ENCODE measurements around the gene TMSB4X.
"Not testable (repeated sequence)": the region's sequence is repeated elsewhere in the genome, so short reads cannot be mapped to it uniquely, and the experiment has no call there.

TMSB4X gene

DNA sequence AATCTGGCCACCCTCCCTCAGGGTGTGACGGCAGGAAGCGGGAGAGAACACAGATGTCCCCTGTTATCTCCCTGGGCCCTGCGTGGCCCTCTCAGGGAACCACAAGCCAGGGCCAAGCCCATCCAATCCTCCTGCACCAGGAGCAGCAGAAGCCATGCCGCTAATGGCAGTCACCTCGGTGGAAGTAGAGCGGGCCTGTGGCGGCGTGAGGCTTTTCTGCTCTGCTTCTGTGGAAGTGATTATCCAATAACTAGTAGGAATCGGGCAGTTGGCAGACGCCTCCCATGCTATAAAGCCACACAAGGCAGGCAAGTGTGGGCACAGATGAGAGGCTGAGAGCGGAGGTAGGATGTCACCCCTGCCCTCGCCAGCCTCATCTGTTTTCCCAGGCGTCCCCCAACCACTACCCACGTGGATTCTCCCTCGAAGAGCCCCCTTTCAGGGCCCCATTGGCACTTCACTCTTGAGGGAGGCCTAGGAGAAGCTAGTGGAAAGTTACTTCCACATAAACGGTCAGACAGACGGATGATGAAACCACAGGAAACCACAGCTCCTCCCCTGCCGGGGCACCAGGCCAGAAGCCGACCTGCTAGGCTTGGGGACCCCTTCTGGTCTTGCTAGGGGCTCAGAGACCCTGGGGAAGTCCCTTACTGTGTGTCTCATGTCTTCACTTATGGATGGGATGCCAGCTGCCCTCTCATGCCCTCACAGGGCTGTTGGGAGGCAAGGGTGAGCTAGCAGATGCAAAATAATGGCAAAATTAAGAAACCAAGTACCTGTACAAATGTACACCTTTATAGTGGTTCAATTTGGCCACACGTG lies 18.8 kb upstream of the TMSB4X start:
- peak; percentile 13 for DNase-seq (ENCODE audit: low spot score)

DNA sequence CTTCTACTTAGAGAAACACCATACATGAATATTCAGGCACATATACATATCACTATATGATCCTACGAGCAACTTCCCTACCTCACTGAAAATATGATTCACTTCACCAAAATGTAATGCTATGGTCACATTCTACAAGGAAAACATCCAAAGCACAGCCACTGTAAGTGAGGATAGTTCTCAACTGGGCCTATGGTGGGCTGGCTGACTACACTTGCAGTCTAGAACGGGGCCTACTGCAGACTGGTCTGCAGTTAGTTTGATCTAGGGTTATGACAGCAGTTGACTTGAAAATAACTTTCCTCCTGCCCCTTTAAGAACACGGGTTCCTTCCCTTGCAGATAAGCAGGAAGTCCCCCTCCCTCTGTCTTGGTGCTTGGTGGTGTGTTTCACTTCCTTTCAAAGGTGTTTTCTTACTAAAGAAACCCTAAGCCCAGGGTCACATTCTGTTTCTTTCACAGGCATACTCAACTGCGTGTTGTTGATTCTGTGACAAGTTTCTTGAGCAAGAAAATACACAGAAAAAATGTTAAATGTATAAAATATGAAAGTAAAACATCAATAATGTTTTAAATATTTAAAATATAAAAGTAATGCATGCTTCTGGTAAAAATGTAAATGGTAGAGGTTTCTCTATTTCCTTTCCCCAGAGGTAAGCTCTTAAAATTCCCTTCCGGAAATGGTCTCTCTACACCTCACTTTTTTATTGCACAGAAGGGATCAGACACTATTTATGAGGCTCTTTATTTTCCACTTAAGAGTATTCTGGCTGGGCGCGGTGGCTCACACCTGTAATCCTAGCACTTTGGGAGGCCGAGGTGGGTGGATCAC lies 18.0 kb upstream of the TMSB4X start:
- DNase-seq (ENCODE audit: low spot score) = peak; percentile 12

DNA sequence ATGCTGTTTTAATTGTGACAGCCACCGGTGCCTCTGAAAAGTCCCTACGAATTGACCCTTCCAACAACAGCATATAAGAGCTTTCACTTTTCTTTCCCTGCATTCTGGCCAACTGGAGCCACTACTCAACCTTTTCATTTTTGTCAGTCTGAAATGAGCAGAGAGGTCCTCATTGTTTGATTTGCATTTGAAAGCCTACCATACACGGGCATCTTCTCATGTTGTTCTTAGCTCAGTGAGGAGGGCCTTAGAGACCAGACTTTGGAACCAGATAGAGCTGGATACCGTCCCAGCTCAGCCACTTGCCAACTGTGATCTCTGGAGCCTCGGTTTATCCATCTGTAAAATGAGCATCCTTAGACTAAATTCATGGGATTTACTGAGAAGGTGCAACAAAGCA lies 16.9 kb upstream of the TMSB4X start:
- DNase-seq (ENCODE audit: low spot score) = no peak

DNA sequence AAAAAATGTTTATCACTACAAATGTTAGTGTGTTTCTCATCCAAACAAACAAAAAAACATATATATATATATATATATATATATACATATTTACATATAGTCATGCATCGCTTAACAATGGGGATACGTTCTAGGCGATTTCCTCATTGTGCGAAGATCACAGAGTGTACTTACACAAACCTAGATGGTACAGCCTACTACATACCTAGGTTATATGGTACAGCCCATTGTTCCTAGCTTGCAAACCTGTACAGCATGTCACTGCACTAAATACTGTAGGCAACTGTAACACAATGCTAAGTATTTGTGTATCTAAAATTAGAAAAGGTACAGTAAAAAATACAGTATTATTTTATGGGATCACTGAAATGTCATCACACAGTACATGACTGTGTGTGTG lies 16.4 kb upstream of the TMSB4X start:
- DNase-seq (ENCODE audit: low spot score) = no peak

- DNase-seq (ENCODE audit: low spot score) = no peak
Observed at GRCh38 chrX:12961196-12961718, 13.7 kb upstream of the TMSB4X start.

DNA sequence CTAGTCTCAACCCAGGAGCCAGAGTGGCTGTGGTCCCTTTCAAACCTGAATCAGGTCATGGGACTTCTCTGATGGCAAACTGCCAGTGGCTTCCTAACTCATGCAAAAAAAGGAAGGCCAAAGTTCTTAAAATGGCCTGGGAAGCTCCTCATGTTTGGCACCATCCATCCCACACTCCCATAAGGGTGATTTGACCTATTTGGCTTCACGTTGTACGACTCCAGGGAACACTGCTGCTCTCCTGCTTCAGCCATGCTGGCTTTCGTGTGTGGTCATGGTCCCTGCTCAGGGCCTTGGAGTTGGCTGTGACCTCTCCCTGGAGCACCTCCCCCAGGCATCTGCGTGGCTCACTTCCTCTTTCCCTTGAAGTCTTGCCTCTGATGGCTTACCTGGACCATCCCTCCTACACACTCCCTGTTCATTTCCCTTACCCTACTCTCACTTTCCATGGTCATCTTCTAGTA lies 12.8 kb upstream of the TMSB4X start:
- DNase-seq (ENCODE audit: low spot score) = no peak

DNA sequence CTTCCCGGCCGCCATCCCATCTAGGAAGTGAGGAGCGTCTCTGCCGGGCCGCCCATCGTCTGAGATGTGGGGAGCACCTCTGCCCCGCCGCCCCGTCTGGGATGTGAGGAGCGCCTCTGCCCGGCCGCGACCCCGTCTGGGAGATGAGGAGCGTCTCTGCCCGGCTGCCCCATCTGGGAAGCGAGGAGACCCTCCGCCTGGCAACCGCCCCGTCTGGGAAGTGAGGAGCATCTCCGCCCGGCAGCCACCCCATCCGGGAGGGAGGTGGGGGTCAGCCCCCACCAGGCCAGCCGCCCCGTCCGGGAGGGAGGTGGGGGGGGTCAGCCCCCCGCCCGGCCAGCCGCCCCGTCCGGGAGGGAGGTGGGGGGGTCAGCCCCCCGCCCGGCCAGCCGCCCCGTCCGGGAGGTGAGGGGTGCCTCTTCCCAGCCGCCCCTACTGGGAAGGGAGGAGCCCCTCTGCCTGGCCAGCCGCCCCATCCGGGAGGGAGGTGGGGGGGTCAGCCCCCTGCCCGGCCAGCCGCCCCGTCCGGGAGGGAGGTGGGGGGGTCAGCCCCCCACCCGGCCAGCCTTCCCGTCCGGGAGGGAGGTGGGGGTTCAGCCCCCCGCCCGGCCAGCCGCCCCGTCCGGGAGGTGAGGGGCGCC lies 11.6 kb upstream of the TMSB4X start:
- not testable (repeated sequence) for DNase-seq (ENCODE audit: low spot score)

DNA sequence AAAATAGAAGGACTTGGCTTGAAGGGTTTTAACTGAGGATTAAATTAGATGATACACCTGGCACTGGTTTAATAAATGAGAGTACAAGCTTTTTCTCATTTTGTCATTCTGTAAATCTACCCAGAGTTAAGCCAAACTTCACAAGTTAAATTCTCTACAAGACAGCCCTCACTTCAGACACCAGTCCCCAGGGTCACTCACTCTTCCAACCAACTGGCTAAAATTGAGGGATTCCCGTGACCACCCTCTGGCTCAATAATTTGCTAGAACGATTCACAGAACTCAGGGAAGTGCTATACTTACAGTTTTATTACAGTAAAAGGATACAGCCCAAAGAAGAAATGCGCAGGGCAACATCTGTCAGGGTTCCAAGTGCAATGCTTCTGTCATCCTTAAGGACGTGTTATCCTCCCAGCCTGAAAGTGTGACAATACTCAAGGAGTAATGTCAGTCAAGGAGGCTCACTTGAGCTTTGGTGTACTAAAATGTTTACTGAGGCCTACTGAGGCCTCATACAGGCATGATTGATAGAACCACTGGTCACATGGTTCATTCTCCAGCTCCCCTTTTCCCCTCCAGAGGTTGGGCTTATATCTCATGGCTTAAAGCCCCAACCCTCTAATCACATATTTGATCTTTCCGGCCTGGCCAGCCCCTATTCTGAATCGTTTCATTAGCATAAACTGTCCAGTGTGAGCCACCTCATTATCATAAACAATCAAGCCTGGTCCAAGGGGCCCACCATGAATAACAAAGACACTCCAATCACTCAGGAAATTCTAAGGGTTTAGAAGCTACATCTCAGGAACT lies 9.6 kb upstream of the TMSB4X start:
- no peak for DNase-seq (ENCODE audit: low spot score)

DNA sequence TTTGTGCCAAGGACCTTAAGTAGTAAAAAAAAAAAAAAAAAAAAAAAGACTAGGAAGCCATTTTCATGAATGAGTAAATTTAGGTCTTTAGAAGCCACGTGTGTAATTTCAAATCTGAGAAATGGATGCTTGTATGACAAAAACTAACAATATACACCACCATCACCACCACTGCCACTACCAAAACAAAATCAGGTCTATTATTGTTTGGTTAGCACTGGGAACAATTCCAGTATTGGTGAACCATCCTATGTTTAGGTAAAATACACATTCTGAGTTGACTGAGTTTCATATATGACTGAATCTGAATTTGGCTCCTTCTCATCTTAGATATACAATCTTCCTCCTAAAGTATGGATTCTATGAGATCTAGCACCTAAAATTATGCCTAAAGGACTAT lies 8.8 kb upstream of the TMSB4X start:
- no peak for DNase-seq (ENCODE audit: low spot score)

- no peak for DNase-seq (ENCODE audit: low spot score)
Observed at GRCh38 chrX:12967711-12968465, 7.0 kb upstream of the TMSB4X start.

- no peak for DNase-seq (ENCODE audit: low spot score)
Observed at GRCh38 chrX:12970691-12971202, 4.2 kb upstream of the TMSB4X start.

DNA sequence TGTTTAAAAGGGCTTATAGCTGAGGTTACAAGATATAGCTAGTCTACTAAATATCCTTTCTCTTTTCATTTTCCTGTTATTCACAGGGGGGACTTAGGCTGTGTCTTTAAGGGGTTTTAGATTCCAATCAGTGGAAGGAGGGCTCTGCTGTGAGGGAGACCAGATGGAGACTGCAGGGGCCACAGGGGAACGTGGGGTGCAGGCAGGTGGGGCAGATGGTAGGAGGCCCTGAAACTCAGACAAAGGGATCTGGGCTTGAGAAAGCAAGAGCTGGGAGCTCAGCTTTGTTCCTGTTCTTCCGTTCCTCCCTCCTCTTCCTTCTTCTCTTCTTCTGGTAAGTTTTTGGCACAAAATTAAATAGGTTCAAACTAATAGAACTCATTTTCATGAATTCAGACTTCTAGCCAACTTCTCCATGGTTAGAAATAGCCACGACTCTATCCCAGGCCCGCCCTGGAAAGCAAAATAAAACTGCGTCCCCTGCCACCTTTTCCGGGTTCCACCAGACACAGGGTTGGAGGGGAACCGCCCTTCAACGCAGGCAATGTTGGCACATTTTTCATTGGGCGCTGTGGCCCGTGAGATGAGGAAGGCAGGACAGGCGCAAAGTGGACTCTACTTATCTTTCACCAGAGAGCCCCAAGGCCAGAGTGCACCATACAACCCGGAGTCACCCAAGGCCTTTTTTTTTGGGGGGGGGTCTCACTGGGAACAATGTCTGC lies 3.5 kb upstream of the TMSB4X start:
- no peak for DNase-seq (ENCODE audit: low spot score)

DNA sequence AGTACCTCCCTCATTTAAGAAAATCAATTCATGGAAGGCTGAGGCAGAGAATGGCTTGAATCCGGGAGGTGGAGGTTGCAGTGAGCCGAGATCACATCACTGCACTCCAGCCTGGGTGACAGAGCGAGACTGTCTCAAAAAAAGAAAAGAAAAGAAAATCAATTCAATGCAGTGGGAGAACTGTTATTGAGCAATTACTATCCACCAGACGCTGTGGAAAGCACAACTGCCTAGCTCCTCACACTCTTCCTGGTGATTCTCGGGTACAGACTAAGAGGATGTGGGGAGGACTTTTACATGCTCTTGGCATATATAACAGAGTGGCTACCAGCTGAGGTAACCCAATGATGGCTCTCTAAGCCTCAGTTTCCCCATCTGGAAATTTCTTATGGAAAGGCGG lies 2.7 kb upstream of the TMSB4X start:
- DNase-seq (ENCODE audit: low spot score) = no peak

GRCh38 chrX:12972878-12973560 lies 1.9 kb upstream of the TMSB4X start:
- DNase-seq (ENCODE audit: low spot score) = no peak

- no peak for DNase-seq (ENCODE audit: low spot score)
Observed at GRCh38 chrX:12973561-12974304, 1.2 kb upstream of the TMSB4X start.

- DNase-seq (ENCODE audit: low spot score) = no peak
Observed at GRCh38 chrX:12974305-12974795, 560 bp upstream of the TMSB4X start.

GRCh38 chrX:12975670-12975965 lies 708 bp downstream of the TMSB4X start:
- no peak for DNase-seq (ENCODE audit: low spot score)

GRCh38 chrX:12975991-12976558 lies 1.2 kb downstream of the TMSB4X start:
- no peak for DNase-seq (ENCODE audit: low spot score)

Data from RKO (cell line).